Activated naive CD4-positive, alpha-beta T cell treated with anti-CD3 and anti-CD28 coated beads for 36 hours (primary cell): ENCODE data around the gene PARVB. TPM values are rescaled to one million over a fixed set of nuclear protein-coding genes. Genes with fewer than 3 reads are reported as not detected.
A peak's percentile ranks its signal among the peaks of the same experiment; 100 is the strongest.

Experiments used
- CTCF ChIA-PET: fragments of 350-600 bp; sonication (Branson Sonifier 250); formaldehyde crosslinking; loops from one replicate; lab custom pipeline; 2021; ENCODE audit warnings: antibody characterized with exemption; lab: Charles Lee
- DNase-seq: peaks from one replicate; pipeline ENCODE4 v3.0.0-alpha.2; 2020
- H3K27ac Mint-ChIP-seq: one replicate; pipeline ENCODE4 v1.8.0; 2021; ENCODE audit warnings: mild to moderate bottlenecking, mixed read lengths
- H3K27me3 Mint-ChIP-seq: one replicate; pipeline ENCODE4 v1.8.0; 2021; ENCODE audit warnings: low read depth, mixed read lengths
- H3K36me3 Mint-ChIP-seq: one replicate; pipeline ENCODE4 v1.8.0; 2021; ENCODE audit warnings: low read depth, mixed read lengths
- H3K4me1 Mint-ChIP-seq: one replicate; pipeline ENCODE4 v1.8.0; 2021; ENCODE audit warnings: low read depth, mixed read lengths
- H3K4me3 Mint-ChIP-seq: one replicate; pipeline ENCODE4 v1.8.0; 2021; ENCODE audit warnings: mild to moderate bottlenecking, moderate library complexity, mixed read lengths
- H3K9me3 Mint-ChIP-seq: one replicate; pipeline ENCODE4 v1.8.0; 2021; ENCODE audit warnings: mixed read lengths
- intact Hi-C: fragments of 100-400 bp; cut with micrococcal nuclease; formaldehyde crosslinking; loops from one replicate; pipeline ENCODE4 v1.15.1; 2023
- total RNA-seq, 2 experiments: library from RNA; stranded (reverse); gene quantifications; one replicate each; pipeline ENCODE4 v1.2.3, GENCODE V29; 2021

The PARVB gene
- total RNA-seq, 2 experiments from 2014 or later, result 37.2 to 37.6 TPM

- Mint-ChIP-seq H3K27me3 (no peaks in the 10 kb centered on the region), H3K4me3 (no peak overlapping the region), H3K27ac (peak overlapping the region; percentile 12), H3K36me3 (no peaks in the 10 kb centered on the region), H3K4me1 (no peaks in the 10 kb centered on the region), H3K9me3 (no peaks in the 10 kb centered on the region)
- no peak for DNase-seq
- CTCF ChIA-PET, result interaction anchor here (0.7 kb wide), 1 partner anchor 123 kb away, joined by 3 read pairs; no protein-coding TSS in a partner anchor
- intact Hi-C loops, result no loop called here
These were observed 87.6 kb downstream of the PARVB start for GRCh38 chr22:44111562-44112155.

- no peaks in the 10 kb centered on the region for H3K4me1 Mint-ChIP-seq
- no peaks in the 10 kb centered on the region for H3K9me3 Mint-ChIP-seq
- H3K27me3 Mint-ChIP-seq, result no peaks in the 10 kb centered on the region
- H3K4me3 Mint-ChIP-seq, result no peak overlapping the region
- intact Hi-C loops, result no loop called here
- H3K27ac Mint-ChIP-seq, result no peak overlapping the region
- DNase-seq, result no peak
- CTCF ChIA-PET, result no interaction called here
- H3K36me3 Mint-ChIP-seq, result no peaks in the 10 kb centered on the region
These were observed 88.1 kb downstream of the PARVB start for GRCh38 chr22:44112191-44112590.

GRCh38 chr22:44116331-44116730 lies 92.2 kb downstream of the PARVB start:
- Mint-ChIP-seq H3K9me3 (no peaks in the 10 kb centered on the region), H3K36me3 (peaks cover 4% of the 10 kb centered on the region), H3K27ac (no peak overlapping the region), H3K4me1 (no peaks in the 10 kb centered on the region), H3K4me3 (no peak overlapping the region), H3K27me3 (no peaks in the 10 kb centered on the region)
- DNase-seq, result no peak
- intact Hi-C loops, result no loop called here
- CTCF ChIA-PET, result no interaction called here

GRCh38 chr22:44116755-44117684 lies 92.9 kb downstream of the PARVB start:
- H3K9me3 Mint-ChIP-seq, result no peaks in the 10 kb centered on the region
- H3K4me1 Mint-ChIP-seq, result no peaks in the 10 kb centered on the region
- intact Hi-C loops, result no loop called here
- no peak overlapping the region for H3K27ac Mint-ChIP-seq
- no peaks in the 10 kb centered on the region for H3K27me3 Mint-ChIP-seq
- H3K36me3 Mint-ChIP-seq, result peaks cover 4% of the 10 kb centered on the region
- DNase-seq, result no peak
- H3K4me3 Mint-ChIP-seq, result no peak overlapping the region
- CTCF ChIA-PET, result no interaction called here

- H3K27ac Mint-ChIP-seq, result no peak overlapping the region
- H3K9me3 Mint-ChIP-seq, result no peaks in the 10 kb centered on the region
- H3K4me3 Mint-ChIP-seq, result no peak overlapping the region
- H3K4me1 Mint-ChIP-seq, result no peaks in the 10 kb centered on the region
- H3K27me3 Mint-ChIP-seq, result no peaks in the 10 kb centered on the region
- intact Hi-C loops, result no loop called here
- H3K36me3 Mint-ChIP-seq, result peaks cover 4% of the 10 kb centered on the region
- DNase-seq, result no peak
- CTCF ChIA-PET, result no interaction called here
These were observed 93.6 kb downstream of the PARVB start for GRCh38 chr22:44117746-44118145.

- H3K9me3 Mint-ChIP-seq, result no peaks in the 10 kb centered on the region
- H3K27me3 Mint-ChIP-seq, result no peaks in the 10 kb centered on the region
- DNase-seq, result no peak
- CTCF ChIA-PET, result no interaction called here
- H3K27ac Mint-ChIP-seq, result no peak overlapping the region
- H3K36me3 Mint-ChIP-seq, result peaks cover 4% of the 10 kb centered on the region
- no peaks in the 10 kb centered on the region for H3K4me1 Mint-ChIP-seq
- H3K4me3 Mint-ChIP-seq, result no peak overlapping the region
- intact Hi-C loops, result no loop called here
These were observed 94.7 kb downstream of the PARVB start for GRCh38 chr22:44118645-44119315.

- no peaks in the 10 kb centered on the region for H3K4me1 Mint-ChIP-seq
- DNase-seq, result no peak
- CTCF ChIA-PET, result no interaction called here
- H3K36me3 Mint-ChIP-seq, result peaks cover 5% of the 10 kb centered on the region
- no peaks in the 10 kb centered on the region for H3K27me3 Mint-ChIP-seq
- no peak overlapping the region for H3K27ac Mint-ChIP-seq
- no peak overlapping the region for H3K4me3 Mint-ChIP-seq
- intact Hi-C loops, result no loop called here
- H3K9me3 Mint-ChIP-seq, result no peaks in the 10 kb centered on the region
These were observed 95.7 kb downstream of the PARVB start for GRCh38 chr22:44119669-44120313.

GRCh38 chr22:44120314-44120704 lies 96.2 kb downstream of the PARVB start:
- Mint-ChIP-seq H3K27ac (no peak overlapping the region), H3K4me1 (no peaks in the 10 kb centered on the region), H3K36me3 (peaks cover 8% of the 10 kb centered on the region), H3K9me3 (peaks cover 3% of the 10 kb centered on the region), H3K4me3 (no peak overlapping the region), H3K27me3 (no peaks in the 10 kb centered on the region)
- CTCF ChIA-PET, result no interaction called here
- intact Hi-C loops, result no loop called here
- DNase-seq, result no peak

GRCh38 chr22:44125421-44125820 lies 101.3 kb downstream of the PARVB start:
- CTCF ChIA-PET, result no interaction called here
- Mint-ChIP-seq H3K27me3 (no peaks in the 10 kb centered on the region), H3K36me3 (peaks cover 12% of the 10 kb centered on the region), H3K4me3 (no peak overlapping the region), H3K27ac (no peak overlapping the region), H3K4me1 (no peaks in the 10 kb centered on the region), H3K9me3 (peaks cover 20% of the 10 kb centered on the region)
- DNase-seq, result no peak
- intact Hi-C loops, result no loop called here

- Mint-ChIP-seq H3K27ac (no peak overlapping the region), H3K36me3 (peaks cover 12% of the 10 kb centered on the region), H3K27me3 (no peaks in the 10 kb centered on the region), H3K4me1 (no peaks in the 10 kb centered on the region), H3K4me3 (no peak overlapping the region), H3K9me3 (peaks cover 20% of the 10 kb centered on the region)
- intact Hi-C loops, result no loop called here
- DNase-seq, result no peak
- CTCF ChIA-PET, result interaction anchor here (0.7 to 1.7 kb wide), 2 partner anchors 14 to 242 kb away, joined by 3 to 5 read pairs; no protein-coding TSS in a partner anchor
These were observed 102.7 kb downstream of the PARVB start for GRCh38 chr22:44126807-44127206.

GRCh38 chr22:44127356-44127755 lies 103.3 kb downstream of the PARVB start:
- peaks cover 20% of the 10 kb centered on the region for H3K9me3 Mint-ChIP-seq
- H3K4me3 Mint-ChIP-seq, result no peak overlapping the region
- intact Hi-C loops, result no loop called here
- H3K36me3 Mint-ChIP-seq, result peaks cover 12% of the 10 kb centered on the region
- no peaks in the 10 kb centered on the region for H3K27me3 Mint-ChIP-seq
- CTCF ChIA-PET, result interaction anchor here (1.7 kb wide), 1 partner anchor 13 kb away, joined by 5 read pairs; no protein-coding TSS in a partner anchor
- H3K4me1 Mint-ChIP-seq, result no peaks in the 10 kb centered on the region
- no peak for DNase-seq
- H3K27ac Mint-ChIP-seq, result no peak overlapping the region

- no peaks in the 10 kb centered on the region for H3K4me1 Mint-ChIP-seq
- H3K36me3 Mint-ChIP-seq, result peaks cover 12% of the 10 kb centered on the region
- CTCF ChIA-PET, result no interaction called here
- H3K9me3 Mint-ChIP-seq, result peaks cover 20% of the 10 kb centered on the region
- H3K4me3 Mint-ChIP-seq, result no peak overlapping the region
- DNase-seq, result no peak
- intact Hi-C loops, result no loop called here
- no peak overlapping the region for H3K27ac Mint-ChIP-seq
- H3K27me3 Mint-ChIP-seq, result no peaks in the 10 kb centered on the region
These were observed 105.0 kb downstream of the PARVB start for GRCh38 chr22:44128958-44129618.
